22Rv1 (cell line): ENCODE measurements around the gene CEP20.
"Not testable (repeated sequence)": the region's sequence is repeated elsewhere in the genome, so short reads cannot be mapped to it uniquely, and the experiment has no call there.

Experiments
- H3K27ac ChIP-seq: fragments of 450-650 bp; 2 replicates; pipeline ENCODE4 v1.5.1; 2017
- ZFX ChIP-seq: fragments of 450-650 bp; IDR thresholded peaks from 2 replicates; pipeline ENCODE4 v1.6.1; 2017; ENCODE audit warnings: antibody characterized with exemption, borderline replicate concordance
- TF ChIP-seq, protein P1 (sequence below): fragments of 450-650 bp; IDR thresholded peaks from 2 replicates; pipeline ENCODE4 v1.5.1; 2017; ENCODE audit warnings: mild to moderate bottlenecking

Gene CEP20

DNA sequence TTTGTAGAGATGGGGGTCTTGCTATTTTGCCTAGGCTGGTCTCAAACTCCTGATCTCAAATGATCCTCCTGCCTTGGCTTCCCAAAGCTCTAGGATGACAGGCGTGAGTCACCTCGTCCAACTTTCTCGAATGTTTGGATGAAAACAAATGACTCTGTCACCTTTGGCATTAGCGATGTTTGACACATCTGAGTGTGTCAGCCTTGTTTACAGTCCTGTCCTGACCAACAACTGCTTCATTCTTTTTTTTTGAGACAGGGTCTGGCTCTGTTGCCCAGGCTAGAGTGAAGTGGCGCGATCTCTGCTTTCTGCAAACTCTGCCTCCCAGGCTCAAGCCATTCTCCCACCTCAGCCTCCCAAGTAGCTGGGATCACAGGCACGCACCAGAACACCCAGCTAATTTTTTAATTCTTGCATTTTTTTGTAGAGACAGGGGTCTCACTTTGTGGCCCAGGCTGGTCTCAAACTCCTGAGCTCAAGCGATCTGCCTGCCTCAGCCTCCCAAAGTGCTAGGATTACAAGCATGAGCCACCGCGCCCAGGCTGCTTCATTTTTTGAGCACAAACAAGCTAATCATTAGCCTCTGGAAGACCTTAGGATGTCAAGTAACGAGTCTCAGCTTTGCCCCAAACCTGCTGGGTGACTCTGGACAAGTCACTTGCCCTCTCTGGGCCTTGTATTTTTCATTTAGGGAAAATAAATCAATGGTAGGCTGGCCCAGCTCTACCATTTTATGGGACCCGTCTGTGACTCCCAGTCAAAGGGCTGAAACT is 39.0 kb downstream of the CEP20 start:
- H3K27ac ChIP-seq, result no peak overlapping the region
- no peak for TF ChIP-seq ZFX
- TF ChIP-seq, protein P1, sequence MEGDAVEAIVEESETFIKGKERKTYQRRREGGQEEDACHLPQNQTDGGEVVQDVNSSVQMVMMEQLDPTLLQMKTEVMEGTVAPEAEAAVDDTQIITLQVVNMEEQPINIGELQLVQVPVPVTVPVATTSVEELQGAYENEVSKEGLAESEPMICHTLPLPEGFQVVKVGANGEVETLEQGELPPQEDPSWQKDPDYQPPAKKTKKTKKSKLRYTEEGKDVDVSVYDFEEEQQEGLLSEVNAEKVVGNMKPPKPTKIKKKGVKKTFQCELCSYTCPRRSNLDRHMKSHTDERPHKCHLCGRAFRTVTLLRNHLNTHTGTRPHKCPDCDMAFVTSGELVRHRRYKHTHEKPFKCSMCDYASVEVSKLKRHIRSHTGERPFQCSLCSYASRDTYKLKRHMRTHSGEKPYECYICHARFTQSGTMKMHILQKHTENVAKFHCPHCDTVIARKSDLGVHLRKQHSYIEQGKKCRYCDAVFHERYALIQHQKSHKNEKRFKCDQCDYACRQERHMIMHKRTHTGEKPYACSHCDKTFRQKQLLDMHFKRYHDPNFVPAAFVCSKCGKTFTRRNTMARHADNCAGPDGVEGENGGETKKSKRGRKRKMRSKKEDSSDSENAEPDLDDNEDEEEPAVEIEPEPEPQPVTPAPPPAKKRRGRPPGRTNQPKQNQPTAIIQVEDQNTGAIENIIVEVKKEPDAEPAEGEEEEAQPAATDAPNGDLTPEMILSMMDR, result no peak

DNA sequence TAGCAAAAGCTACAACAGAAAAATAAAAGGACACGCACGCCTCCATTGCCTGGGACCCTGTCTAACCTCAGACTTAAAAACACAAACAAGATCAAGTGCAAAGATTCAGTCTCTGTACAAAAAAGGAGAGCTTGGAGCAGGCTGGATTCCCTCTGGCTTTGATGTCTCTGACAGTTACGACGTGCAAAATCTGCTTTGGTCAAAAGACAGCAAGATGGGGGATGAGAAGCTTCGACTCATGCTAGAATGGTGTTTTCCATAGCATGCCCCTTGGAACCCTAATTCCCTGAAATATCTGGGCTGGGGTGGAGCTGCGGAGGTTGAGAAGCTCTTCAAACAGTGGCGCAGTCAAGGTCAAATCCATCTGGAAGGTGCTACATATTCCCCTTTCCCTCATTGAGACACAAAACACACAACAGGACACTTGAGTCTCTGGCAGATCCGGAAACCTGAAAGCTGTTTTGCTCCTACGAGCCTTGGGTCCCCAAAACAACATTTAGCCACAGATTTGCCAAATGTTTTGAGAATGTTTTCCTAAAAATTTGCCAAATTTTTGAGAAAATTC is 40.7 kb downstream of the CEP20 start:
- TF ChIP-seq, protein P1, result no peak
- no peak for TF ChIP-seq ZFX
- no peak overlapping the region for H3K27ac ChIP-seq

DNA sequence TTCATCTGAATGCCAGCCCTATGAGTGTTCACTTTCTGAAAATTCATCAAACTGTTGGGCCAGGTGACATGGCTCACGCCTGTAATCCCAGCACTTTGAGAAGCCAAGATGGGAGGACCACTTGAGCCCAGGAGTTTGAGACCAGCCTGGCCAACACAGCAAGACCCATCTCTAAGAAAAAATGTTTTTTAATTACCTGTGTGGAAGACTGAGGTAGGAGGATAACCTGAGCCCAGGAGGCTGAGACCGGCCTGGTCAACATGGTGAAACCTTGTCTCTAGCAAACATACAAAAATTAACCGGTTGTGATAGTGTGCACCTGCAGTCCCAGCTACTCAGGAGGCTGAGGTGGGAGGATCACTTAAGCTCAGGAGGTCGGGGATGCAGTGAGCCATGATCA is 41.9 kb downstream of the CEP20 start:
- TF ChIP-seq, protein P1, result no peak
- no peak for TF ChIP-seq ZFX

DNA sequence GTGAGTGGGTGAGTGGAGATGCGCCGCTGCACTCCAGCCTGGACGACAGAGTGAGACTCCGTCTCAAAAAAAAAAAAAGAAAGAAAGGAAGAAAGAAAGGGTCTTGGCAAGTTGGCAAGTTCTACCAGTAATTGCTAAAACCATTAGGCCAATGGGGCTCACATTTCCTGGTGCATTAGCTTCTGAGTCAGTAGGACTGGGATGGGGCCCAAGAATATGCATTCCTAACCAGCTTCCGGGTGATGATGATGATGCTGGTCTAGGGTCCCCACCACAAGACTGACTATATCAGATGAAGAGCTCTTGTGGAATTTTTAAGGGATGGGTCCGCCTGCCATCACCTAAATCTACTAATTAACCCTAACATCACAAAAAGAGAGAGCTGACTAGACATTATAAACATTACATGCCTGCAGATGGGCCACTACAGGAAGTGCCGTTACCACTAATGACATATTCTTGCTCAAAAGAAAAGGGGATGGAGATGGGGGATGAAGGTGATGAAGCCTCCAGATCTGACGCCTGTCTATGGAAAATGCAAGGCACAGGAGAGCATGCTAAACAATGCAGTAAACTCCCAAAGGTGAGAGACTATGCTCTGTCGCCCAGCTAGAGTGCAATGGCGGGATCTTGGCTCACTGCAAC is 44.6 kb downstream of the CEP20 start:
- TF ChIP-seq ZFX, result no peak
- TF ChIP-seq, protein P1, result no peak
- H3K27ac ChIP-seq, result no peak overlapping the region

More for the DNA sequence above, 41.9 kb downstream of the CEP20 start:
- H3K27ac ChIP-seq, result no peak overlapping the region

DNA sequence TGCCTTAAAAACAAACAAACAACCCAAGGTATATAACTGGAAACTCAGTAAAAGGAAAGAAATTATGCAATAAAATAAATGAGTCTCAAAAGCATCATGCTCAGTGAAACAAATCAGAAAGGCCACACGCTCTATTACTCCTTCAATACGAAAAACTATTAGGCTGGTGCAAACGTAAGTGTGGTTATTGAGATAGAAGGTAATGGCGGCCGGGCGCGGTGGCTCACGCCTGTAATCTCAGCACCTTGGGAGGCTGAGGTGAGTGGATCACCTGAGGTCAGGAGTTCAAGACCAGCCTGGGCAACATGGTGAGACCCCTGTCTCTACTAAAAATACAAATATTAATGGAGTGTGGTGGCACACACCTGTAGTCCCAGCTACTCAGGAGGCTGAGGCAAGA is 49.2 kb downstream of the CEP20 start:
- not testable (repeated sequence) for H3K27ac ChIP-seq

DNA sequence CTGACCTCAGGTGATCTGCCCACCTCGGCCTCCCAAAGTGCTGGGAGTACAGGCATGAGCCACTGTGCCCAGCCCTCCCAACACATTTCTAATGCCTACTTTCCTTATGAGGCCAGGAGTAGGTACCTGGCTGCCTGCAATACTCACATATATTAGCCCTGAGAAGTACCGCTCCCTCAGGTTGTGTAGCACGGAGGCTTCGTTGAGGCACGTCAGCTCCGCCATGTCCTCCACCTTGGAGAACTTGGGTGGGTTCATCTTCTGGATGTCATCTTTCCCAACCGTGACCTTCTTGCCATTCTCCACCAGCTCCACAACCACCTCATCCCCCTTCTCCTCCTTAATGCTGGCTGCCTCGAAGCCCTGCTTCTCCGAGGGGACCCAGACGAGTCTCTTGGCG is 50.6 kb downstream of the CEP20 start:
- TF ChIP-seq ZFX, result no peak
- TF ChIP-seq, protein P1, result no peak
- no peak overlapping the region for H3K27ac ChIP-seq

DNA sequence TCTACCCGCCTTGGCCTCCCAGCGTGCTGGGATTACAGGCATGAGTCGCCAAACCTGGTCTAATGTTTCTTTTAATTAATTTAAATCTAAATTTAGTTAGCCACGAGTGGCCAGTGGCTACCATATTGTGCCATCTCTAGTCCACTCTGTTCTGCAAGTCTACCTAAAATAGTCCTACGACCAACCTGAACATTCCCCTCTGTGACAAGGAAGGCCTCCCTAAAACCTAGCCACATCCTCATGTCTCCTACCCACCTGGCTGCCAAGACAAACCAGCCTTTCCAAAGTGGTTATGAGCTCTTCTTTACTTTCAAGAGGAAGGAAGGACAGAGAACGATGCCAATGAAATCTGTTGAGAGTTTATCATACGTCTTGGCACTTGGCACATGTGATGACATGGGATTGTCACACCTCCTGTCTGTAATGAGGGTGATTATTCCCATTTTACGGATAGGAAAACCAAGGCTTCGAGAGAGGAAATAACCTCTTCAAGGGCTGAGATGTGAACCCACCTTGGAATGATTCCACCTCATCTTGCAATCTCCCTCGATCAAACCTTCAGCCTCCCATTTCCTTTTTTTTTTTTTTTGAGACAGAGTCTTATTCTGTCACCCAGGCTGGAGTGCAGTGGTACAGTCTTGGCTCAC is 51.3 kb downstream of the CEP20 start:
- H3K27ac ChIP-seq, result no peak overlapping the region
- TF ChIP-seq, protein P1, result no peak
- no peak for TF ChIP-seq ZFX
